HK-2 (cell line): ENCODE data around the gene SLC26A1.

Source experiments
- DNase-seq: peaks from one replicate; pipeline ENCODE4 v3.0.0-alpha.2; 2018; ENCODE audit not compliant: unreplicated experiment

The SLC26A1 gene

DNA sequence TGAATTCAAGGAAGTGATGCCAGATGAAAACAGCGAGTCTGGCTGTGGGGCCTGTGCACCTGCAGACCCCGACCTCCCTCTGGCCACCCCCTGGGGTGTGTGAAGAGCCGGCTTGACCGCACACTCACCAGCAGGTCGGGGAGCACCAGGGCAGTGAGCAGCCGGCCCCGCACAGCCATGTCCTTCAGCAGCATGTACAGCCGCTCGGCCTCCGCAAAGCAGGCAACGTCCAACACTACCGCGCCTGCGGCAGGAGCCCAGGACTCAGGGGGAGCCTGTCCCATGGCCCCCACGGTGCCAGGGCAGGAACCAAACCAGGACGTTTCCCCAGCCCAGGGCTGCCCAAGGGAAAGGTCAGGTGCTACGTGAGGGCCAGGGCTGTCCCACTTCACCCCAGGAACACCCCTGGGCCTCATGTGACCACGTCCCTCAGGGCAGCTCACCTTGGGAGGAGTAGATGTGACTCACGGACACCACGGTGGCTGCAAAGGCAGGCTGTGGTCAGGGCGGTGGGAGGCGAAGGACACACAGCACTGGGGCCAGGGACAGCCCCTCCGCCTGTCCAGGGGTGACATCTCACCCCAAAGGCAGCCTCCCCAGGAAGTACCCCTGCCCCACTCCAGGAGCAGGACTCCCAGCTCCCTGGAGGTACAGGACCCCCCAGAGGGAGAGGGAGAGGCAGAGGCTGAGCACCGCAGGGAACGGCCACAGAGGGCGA lies 28.0 kb downstream of the SLC26A1 start:
- no peak for DNase-seq

GRCh38 chr4:964346-965025 lies 28.7 kb downstream of the SLC26A1 start:
- no peak for DNase-seq

DNA sequence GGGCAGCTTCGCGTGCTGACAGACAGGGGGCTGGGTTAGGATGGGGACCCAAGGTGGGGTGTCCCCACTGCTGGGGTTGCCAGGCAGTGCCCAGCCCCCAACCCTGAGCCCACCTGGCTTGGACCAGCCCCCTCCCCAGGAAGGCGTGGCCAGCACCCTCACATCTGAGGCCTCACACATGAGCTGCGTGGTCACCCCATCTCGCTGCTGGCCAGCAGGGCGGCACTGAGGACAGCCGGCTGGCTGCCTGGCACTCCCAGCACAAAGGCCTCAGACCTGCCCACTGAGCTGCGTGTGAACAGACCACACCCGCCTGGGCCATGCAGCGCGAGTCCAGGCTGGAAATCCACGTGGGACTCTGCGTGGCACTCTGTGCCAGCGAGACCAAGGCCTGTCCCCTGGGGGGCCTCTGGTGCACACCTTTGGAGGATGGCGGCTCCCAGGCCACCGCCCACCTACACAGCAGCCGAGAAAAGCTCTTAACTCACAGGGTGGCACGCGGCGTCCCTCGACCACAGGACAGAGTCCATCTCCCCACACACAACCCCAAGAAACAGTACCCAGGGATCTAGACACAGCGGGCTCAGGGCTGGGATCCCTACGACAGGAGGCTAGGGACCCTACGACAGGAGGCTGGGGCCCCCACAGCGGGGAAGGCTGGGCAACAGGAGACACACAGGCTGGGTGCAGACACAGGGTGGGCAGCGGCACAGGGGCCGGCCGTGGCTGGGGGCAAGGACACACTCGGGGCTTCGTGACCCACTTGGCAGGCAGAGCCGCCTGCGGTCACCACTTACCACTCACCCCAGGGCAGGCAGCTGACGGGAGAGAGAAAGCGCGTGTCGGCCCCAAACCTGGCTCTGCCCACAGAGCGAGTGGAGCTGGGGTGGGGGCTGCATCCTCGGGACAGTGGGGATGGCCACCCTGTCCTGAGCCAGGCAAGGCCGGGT lies 29.7 kb downstream of the SLC26A1 start:
- DNase-seq = no peak

DNA sequence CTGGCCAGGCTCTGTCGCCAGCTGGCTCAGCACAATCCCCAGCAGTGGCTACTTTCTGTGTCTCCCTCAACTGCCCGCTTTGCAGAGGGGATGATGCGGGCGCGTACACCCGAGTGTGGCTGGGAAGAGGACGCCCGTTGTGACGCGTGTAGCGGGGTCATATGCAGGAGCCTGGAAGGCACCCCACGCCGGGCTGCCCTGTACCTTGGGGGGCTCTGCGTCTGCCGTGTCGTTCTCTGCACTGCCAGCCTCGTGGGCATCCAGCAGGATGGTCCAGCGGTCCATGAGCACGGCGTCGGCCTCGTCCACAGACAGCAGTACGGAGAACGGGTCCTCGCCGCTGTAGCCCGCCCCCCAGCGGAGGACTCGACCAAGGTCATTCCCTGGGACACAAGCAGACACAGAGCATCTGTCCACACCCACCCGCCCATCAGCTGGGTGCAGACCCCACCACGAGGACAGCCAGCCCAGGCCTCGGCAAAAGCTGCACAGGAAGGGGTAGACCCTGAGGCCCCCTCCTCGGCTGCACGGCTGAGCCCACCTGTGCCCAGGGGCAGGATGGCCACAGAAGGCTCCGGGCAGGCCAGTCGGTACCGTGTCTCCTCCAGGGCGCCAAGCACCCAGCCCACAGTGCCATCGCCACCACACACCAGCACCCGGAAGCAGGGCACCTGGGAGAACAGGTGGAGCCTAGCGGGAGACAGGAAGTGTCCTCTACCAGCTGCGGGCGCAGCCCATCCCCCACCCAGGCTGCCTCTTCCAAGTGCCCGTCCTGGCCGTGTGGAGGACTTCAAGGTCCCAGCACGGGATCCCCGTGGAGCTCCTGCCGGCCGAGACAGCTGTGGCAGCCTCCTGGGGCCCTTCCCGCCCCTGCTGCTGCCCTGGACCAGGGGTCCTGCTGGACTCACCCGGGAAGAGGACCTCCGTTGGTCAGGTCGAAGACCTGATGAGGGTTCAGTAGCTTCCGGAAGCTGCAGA lies 30.7 kb downstream of the SLC26A1 start:
- DNase-seq = no peak

DNA sequence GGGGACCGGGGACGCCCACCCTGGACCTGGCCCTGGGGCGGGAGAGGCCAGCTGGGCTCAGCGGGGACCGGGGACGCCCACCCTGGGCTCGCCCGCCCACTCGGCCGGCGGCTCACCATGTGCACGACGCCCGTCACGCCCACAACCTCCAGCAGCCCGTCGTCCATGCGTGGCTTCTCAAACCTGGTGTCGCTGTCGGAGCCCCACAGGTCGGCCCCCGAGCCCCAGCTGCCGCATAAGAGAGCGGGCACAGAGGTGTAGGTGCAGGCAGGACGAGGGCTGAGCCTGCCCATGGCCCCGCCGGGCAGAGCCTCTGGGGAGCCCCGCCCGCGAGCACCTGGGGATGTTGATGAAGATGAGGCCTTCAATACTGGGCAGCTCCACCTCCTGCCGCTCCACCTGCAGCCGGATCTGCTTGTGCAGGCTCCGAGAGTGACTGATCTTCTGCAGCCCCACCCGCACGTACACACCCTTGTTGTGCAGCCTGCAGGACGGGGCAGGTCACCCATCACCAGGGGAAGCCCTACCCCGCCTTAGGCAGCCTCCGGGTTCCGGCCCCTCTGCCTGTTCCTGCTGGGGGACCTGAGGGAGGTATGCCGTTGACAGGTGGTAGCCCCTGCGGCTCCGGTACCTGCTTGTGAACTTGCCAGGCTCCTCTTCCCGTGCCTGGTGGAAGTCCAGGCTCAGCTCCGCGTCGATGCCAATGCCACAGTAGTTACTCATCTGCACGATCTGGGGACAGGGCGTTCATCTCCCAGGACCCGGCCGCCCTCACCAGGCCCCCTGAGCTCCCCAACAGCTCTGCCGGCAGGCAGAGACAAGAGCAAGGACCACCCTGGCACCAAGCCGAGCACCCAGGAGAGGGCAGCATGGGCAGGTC lies 31.6 kb downstream of the SLC26A1 start:
- DNase-seq = no peak

- no peak for DNase-seq
Observed at GRCh38 chr4:960636-961350, 32.4 kb downstream of the SLC26A1 start.

- no peak for DNase-seq
Observed at GRCh38 chr4:960140-960635, 33.0 kb downstream of the SLC26A1 start.

DNA sequence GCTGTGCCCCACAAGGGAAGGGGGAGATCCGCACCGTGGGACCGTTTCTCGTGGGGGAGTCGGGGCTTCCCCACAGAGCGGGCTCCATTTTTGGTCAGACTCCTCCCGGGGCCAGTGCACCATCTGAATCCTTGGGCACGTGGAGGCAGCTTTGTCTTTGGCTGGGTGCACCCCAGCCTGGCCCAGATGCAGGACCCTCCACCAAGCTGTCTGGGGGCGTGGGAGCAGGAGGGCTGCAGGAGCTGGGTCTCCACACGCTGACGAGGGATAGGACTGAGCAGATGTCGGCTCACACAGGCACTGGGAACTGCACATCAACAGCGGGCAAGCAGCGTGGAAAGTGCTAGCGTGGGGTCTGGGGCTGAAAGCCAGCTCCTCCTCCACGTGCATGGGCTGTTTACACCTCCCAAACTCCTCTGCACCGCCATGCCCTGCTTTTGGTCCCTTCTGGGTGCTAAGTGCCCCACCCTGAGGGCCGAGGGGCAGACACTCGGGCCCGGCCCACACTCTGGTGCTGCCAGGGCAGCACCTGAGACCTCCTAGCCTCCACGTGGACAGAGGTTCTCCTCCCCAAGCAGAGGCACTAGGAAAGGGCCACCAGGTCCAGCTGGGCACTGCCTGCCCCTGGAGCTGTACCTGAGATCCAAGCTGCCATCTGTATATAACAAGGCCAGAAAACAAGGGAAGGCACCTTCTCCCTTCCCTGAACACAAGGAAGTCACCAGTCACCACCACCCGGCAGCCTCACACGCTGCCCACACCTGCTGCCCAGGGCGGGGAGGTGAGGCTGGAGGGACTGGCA lies 33.7 kb downstream of the SLC26A1 start:
- DNase-seq = no peak

GRCh38 chr4:958696-959337 lies 34.4 kb downstream of the SLC26A1 start:
- DNase-seq = no peak

GRCh38 chr4:958314-958665 lies 34.9 kb downstream of the SLC26A1 start:
- no peak for DNase-seq

DNA sequence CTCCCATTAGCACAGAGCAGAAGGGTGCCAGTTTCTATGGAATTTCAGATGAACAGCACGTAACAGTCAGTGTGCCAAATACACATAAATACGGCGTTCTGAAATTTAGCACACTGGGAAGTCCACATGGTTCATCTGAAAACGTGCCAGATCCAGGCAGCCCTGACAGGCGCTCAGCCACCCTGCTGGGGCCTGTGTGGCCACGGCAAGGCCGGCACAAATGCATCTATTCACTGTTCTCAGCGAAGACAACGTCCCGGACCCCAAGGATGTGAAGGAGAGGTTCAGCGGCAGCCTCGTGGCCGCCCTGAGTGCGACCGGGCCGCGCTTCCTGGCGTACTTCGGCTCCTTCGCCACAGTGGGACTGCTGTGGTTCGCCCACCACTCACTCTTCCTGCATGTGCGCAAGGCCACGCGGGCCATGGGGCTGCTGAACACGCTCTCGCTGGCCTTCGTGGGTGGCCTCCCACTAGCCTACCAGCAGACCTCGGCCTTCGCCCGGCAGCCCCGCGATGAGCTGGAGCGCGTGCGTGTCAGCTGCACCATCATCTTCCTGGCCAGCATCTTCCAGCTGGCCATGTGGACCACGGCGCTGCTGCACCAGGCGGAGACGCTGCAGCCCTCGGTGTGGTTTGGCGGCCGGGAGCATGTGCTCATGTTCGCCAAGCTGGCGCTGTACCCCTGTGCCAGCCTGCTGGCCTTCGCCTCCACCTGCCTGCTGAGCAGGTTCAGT lies 35.5 kb downstream of the SLC26A1 start:
- DNase-seq = no peak

DNA sequence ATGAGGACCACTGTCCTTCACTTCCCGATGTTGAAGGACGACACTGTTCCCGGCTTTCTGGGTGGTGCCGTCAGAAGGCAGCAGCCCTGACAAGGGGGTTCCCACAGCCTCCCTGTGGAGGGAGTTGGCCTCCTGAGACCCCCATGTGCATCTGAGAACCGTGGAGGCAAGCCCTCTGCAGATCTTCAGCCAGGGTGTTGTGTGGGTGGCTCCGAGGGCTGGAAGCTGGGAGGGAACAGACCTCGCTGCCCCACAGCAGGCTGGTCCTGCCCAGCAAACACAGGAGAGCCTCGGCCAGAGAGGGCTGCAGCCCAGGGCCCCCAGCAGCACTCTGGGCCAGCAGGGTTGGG lies 36.0 kb downstream of the SLC26A1 start:
- DNase-seq = no peak

DNA sequence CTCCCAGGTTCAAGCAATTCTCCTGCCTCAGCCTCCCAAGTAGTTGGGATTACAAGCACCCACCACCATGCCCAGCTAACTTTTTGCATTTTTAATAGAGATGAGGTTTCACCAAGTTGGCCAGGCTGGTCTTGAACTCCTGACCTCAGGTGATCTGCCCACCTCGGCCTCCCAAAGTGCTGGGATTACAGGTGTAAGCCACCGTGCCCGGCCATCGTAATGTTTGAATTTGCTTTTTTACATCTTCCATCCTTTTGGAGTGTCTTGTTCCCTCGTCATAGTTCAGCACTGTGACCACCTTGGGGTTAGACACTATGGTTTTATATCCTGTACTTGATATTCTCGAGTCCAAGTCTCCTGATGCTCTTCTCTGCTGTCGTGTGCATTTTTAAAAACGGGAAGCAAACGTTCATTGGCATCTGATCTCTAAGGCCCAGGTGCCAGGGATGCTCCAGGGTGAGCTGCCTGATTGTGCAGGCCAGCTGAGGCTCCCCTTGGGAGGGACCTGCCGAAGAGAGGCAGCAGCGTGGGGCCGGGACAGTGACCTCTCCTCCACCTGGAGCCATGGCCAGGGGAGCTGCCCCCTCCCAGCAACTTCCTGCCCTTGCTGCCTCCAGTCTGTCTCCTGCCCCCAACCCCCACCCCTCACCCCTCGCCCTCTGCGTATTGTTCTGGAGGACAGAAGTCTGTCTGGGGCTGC lies 36.5 kb downstream of the SLC26A1 start:
- DNase-seq = no peak

GRCh38 chr4:955931-956381 lies 37.2 kb downstream of the SLC26A1 start:
- DNase-seq = no peak

DNA sequence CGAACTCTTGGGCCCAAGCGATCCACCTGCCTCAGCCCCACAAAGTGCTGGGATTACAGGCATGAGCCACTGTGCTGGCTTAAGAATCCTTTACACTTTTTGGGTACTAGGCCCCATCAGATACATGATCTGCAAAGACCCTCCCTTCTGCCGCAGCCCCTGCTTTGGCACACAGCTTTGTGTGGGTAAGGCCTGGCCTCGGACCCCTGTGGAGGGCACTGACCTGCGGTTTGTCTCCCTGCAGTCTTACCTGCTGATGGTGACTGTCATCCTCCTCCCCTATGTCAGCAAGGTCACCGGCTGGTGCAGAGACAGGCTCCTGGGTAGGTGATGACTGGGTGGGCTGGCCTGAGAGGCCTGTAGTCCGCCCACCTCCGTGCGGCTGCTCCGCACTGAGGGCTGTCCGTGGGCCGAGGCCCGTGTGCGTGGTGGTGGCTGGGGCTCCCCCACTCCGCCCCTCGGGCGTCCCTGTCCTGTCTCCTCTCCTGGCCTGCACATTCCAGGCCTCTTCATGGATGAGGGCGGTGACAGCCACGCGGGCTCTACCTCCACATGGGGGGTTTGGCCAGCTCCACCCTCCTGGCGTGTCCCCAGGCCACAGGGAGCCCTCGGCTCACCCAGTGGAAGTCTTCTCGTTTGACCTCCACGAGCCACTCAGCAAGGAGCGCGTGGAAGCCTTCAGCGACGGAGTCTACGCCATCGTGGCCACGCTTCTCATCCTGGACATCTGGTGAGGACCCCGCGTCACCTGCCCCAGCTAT lies 37.9 kb downstream of the SLC26A1 start:
- DNase-seq = no peak
